ENCODE results near the gene MEA1. TPM values are rescaled to one million over a fixed set of nuclear protein-coding genes. Genes with fewer than 3 reads are reported as not detected.
A peak's percentile ranks its signal among the peaks of the same experiment; 100 is the strongest.

The MEA1 gene
- total and polyA plus RNA-seq, 2 of the 4 experiments (the other 2 are of a cell fraction): 116 to 126 TPM

DNA sequence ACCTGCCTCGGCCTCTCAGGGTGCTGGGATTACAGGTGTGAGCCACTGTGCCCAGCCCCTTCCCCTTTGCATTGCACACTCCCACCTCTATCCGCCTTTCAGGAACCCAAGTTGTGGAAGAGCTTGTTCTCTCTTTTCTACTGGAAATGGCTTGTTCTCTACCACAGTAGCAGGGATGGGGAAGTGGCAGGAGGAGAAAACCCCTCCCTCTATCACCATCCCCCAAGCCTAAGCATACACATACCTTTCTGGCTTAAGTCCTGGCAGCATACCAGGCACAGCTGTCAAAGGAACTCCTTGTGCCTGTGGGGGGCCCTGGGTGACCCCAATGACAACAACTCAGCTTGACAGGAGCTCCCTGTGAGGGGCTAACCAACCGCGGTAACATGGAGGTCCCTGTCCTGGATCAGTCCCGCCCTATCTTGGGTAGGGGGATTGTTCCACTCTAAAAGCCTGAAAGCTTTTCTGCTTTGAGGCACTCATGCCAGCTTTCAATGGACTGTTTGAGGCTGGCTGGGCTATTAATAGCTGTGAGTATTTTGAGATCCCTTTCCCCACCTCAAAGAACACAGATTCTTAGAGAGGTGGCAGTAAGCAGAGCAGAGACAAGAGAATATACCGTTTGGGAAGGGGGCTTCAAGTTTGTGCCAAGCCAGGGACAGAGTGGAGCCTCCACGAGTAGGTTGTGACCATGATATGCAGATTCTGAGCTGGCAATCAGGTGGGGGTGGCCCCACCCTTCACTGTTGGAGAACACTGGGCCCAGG, 2.6 kb upstream of the MEA1 start:
- dilution Hi-C loops (cut with HindIII; ENCODE audit: low sequenced_read_pairs, unreplicated experiment): no loop called here
- Histone ChIP-seq H3K27me3 (ENCODE audit: control insufficient read depth, insufficient read depth, low read length) (no peaks in the 10 kb centered on the region), H3K9me1 (ENCODE audit: insufficient read depth, low read length) (peaks cover 3% of the 10 kb centered on the region), H4K91ac (ENCODE audit: insufficient read depth, low read depth, low read length) (no peak overlapping the region), H2BK120ac (ENCODE audit: low read depth, low read length) (no peak overlapping the region), H4K8ac (ENCODE audit: low read depth in 2 of 2, low read length in 2 of 2) (no peak overlapping the region), H3K27ac (ENCODE audit: insufficient read depth, low read length) (no peak overlapping the region), H2AK5ac (ENCODE audit: low read depth, low read length) (no peak overlapping the region), H3K4ac (ENCODE audit: low read depth, low read length) (no peak overlapping the region), H3K79me1 (ENCODE audit: low read depth in 1 of 2, low read length in 2 of 2) (peaks cover 12 to 77% of the 10 kb centered on the region in 2 experiments), H4K20me1 (ENCODE audit: insufficient read depth, low read length) (no peaks in the 10 kb centered on the region; the same call in 1 of the 2 replicates), H4K5ac (ENCODE audit: low read depth, low read length) (no peak overlapping the region), H3K36me3 (ENCODE audit: control insufficient read depth, insufficient read depth, low read length) (peaks cover 35% of the 10 kb centered on the region), H3K9ac (ENCODE audit: low read depth, low read length) (no peak overlapping the region), H2AFZ (replicated peaks; ENCODE audit: low read length, poor library complexity) (no peak overlapping the region), H2BK5ac (ENCODE audit: low read depth, low read length, poor library complexity, severe bottlenecking) (no peak overlapping the region), H2BK15ac (ENCODE audit: low read depth, low read length) (no peak overlapping the region), H2BK20ac (ENCODE audit: low read depth, low read length) (no peak overlapping the region), H3K4me1 (ENCODE audit: control insufficient read depth, insufficient read depth, low read length) (peaks cover 15% of the 10 kb centered on the region), H3K4me2 (ENCODE audit: low read depth, low read length) (no peak overlapping the region), H3K4me3 (ENCODE audit: insufficient read depth, low read depth, low read length) (no peak overlapping the region), H3K9me3 (ENCODE audit: control insufficient read depth, insufficient read depth, low read length) (no peaks in the 10 kb centered on the region), H3K14ac (replicated peaks; ENCODE audit: low read depth, low read length) (no peak overlapping the region), H3K56ac (ENCODE audit: extremely low read depth, insufficient read depth, low read length) (no peak overlapping the region), H2AK9ac (replicated peaks; ENCODE audit: low read depth, low read length, poor library complexity) (peak overlapping the region; percentile 18), H3K23ac (ENCODE audit: low read depth, low read length) (peak overlapping the region; percentile 13; the same call in 1 of the 2 replicates), H3K18ac (ENCODE audit: low read depth, low read length) (no peak overlapping the region)
- intact Hi-C loops (cut with micrococcal nuclease): no loop called here
- ChIA-PET POLR2A (ENCODE audit: unreplicated experiment) (no interaction called here), CTCF (no interaction called here)
- 87% methylated on average over 3 of the region's 7 CpGs; no CpG with 5 or more reads in 1 of the 2 experiments for WGBS, 2 experiments (ENCODE audit: extremely low coverage in 2 of 2, insufficient read length in 1 of 2)
- no peak for DNase-seq
- in situ Hi-C loops (cut with MboI; ENCODE audit: low sequenced_read_pairs): no loop called here
- ATAC-seq (ENCODE audit: low read depth): no peak
- no TSS peak for BruUV-seq (replicated peaks)
- TF ChIP-seq, protein P1, sequence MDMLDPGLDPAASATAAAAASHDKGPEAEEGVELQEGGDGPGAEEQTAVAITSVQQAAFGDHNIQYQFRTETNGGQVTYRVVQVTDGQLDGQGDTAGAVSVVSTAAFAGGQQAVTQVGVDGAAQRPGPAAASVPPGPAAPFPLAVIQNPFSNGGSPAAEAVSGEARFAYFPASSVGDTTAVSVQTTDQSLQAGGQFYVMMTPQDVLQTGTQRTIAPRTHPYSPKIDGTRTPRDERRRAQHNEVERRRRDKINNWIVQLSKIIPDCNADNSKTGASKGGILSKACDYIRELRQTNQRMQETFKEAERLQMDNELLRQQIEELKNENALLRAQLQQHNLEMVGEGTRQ (IDR thresholded peaks at IDR 0.05; ENCODE audit: low read depth, low read length): no peak
- no peak for TF ChIP-seq RAD21 (IDR thresholded peaks at IDR 0.05; ENCODE audit: low read length)
- TF ChIP-seq RFX5 (IDR thresholded peaks at IDR 0.05; ENCODE audit: low read depth, low read length): no peak
- no peak for TF ChIP-seq MXI1 (IDR thresholded peaks at IDR 0.05; ENCODE audit: borderline replicate concordance, low read depth, low read length)

Data from IMR-90 (cell line).